Medulla oblongata (tissue), 1 donor: ENCODE measurements around the gene GLIS1.

Experiments
- DNase-seq: peaks from one replicate; pipeline ENCODE4 v3.0.0-alpha.2; 2015; ENCODE audit errors: extremely low spot score

Gene GLIS1

DNA sequence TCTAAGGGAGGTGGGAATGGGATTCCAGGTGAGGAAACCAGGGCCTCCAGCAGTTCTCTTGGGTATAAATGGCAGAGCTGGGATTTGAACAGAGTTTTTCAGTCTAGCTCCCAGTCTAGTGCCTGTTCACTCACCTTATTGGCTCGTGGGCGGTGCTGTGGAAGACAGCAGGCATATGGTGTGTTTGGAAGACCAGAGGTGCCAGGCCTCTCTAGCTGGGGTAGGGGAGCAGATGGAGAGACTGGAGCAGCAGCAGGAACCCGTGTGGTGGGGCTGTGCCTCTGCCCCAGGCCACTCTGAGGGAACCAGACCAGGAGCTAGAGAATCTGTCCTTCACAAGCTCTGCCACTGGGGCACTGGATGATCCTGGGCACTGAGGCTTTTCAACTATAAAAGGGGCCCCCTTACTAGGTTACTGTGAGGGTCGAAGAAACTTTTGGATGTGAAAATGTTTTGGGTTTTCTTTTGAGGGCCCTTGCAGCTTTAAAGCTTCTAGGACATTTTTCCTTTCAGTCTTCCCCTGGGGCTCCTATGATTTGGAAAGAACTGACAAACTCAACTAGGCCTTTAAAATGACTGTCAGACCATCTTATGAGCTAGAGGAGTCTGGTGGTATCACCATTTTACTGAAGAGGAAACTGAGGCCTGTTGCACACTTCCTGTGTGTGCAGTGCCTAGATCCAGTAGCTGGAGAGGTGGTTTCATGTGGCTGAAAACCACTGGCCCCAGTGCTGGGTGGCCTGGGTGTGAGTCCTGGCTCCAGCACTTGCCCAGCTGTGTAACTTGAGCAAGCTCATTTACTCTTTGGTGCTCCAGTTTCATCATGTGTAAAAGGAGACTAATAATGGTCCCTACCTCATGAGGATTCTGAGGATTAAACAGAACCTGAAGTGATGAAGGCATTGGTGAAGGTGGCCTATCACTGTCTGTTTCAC lies 273.7 kb downstream of the GLIS1 start:
- no peak for DNase-seq

DNA sequence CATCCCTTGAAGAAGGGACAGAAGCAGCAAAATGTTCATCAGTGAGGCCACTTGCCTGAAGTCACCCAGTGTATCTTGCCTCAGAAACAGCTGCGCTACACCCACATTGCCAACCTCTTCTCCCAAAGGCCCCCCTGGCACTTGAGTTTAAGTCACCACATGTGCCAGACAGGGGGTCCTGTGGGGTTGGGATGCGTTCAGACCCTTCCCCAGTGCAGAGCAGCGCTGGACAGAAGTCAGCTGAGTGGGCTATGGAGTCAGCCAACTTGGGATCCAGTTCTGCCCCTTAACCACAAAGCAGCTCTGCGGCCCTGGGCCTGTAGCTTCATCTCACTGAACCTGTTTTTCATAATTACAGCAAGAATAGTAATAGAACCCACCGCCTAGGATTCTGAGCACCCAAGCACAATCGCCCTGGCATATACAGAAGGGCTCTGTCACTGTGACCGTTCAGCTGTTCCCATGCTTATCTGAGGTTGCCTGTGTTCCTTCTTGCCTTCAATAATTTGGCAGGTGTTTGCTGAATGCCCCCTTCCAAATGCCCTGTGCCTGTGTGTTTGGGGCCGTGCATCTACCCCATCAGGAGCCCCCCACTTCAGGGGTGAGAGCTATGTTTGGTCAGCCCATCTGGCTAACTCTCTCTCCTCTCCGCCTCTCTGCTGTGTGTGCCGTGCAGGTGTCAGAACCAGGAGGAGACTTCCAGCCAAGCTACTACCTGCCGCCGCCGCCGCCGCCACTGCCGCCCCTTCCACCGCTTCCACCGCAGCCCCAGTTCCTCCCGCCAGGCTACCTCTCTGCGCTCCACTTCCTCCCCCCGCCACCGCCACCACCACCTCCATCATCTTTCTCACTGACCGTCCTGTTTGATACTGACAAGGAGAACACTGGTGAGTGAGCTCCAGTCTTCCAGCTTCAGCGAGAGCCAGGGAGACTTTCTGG lies 274.7 kb downstream of the GLIS1 start:
- no peak for DNase-seq

DNA sequence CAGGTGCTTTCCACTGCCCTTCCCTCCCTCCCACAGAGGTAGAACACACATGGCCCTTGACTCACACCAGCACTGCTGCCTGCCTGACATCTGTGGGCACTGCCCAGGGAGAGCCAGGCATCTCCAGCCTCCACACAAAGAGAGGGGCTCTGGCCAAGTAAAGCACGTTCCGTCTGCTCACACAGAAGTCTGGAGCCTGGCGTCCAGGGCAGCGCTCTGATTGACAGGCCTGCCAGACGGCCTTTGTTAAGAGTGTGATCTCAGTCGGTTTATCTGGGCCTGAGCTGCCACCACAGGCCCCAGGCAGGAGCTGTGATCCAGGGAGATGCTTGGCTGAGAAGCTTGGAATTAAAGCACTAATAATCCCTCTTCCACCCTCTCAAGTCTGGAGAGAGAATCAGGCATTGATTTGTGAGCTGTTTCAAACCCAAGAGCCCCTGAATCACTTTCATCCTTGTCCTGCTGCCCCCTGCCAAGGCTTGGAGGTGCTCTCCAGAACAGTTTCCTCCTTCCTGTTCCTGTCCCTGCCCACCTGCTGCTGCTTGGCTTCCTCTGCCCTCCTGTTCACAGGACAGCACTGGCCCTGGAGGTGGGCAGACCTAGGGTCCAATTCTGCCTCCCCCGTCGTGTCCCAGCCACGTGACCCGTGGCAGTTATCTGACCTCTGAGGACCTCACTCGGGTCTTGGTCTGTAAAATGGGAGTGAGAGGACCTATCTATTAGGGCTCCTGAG lies 276.0 kb downstream of the GLIS1 start:
- no peak for DNase-seq

DNA sequence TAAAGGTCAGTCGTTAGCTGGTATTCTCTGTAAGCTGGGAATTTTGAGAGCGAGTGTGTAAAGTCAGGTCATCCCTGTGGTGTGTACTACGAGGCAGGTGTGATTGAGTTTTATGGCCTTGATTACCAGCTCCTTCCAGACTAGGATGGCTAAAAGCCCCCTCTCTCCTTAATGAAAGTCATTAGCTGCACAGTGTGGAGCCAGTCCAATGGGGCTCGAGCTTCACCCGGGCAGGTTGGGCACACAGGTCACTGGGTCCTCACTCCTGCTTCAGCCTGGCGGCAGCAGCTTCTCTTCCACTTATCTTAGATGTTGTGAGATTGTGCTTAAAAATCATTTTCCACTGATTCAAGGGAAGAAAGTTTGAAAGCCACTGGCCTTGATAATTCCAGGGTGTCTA lies 276.8 kb downstream of the GLIS1 start:
- no peak for DNase-seq

DNA sequence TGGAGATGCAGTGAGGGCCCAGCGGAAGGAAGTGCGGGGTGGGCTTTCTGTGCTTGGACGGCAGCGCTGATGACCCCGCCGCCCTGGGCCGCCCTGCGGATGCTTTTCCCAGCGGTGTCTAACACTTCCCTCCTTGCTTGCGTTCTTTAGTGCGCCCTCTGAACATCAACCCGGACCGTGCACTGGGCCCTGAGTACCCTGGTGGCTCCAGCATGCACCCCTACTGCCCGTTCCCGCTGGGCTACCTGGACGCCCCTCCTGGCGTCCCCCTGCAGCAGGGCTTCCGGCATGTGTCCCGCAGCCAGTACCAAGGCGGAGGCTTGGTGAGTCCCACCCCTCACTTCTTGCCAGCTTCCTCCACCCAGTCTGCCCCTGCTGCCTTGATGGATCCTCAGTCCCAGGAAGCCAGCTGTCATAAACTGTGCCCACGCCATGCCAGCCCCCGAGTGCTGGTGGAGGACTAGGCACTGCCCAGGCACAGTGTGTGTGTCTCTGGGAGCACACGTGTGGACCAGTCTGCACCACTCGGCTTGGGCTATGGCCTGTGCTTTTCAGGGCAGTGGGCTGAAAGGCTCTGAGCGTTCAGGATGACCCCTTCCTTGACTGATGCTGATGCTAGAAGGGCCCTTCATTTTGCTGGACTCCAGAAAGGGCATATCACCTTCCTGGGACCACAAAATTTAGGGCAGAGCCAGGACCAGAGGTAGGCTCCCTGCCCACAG lies 277.5 kb downstream of the GLIS1 start:
- no peak for DNase-seq

DNA sequence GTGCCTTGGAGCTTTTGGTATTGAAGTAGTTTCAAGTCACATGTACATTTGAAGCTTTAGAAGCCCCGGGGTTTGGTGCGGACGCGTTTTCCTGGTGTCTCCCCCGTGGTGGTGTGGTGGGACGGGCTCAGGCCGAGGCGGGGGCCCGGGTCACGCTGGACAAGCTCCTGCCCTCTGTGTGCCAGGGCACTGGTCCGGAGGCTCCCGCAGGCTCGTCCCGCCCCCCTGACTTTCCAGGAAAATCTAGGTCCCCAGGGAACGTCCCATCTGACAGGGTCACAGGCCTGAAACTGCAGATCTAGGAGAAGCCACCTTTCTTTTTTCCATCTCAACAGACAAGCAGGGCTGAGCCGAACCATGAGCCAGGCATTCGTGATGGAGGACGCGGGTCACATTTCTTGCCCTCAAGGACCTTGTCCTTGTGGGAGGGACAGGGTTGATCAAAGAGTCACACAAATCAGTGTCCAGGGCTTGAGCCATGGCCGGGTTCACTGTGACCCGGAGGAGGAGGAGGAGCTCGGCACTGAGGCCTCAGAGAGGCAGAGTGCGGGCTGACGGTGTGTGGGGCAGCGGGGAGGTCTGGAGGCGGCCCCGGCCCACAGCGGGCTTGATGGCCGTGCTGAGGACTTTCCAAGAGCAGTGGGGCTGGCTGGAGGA lies 278.2 kb downstream of the GLIS1 start:
- DNase-seq = no peak

DNA sequence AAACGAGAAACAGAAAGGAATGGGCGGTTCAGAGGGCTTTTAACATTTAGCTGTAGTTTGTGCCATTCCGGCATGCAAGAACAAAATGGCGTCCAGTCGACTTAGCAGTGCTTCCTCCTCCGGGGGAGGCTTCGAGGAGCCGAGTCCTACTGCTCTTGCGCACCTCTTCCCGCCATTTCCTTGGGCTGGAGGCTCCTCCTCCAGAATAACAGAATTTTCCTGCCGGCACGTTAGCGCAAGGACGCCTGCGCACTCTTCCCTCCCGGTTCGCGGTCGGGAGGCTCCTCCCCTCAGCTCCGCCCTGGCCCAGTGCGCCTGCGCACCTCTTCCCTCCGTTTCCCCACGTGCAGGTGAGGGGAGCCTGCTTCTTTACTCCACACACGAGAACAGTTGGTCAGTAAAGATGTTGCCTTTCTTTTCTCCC lies 278.7 kb downstream of the GLIS1 start:
- DNase-seq = no peak

DNA sequence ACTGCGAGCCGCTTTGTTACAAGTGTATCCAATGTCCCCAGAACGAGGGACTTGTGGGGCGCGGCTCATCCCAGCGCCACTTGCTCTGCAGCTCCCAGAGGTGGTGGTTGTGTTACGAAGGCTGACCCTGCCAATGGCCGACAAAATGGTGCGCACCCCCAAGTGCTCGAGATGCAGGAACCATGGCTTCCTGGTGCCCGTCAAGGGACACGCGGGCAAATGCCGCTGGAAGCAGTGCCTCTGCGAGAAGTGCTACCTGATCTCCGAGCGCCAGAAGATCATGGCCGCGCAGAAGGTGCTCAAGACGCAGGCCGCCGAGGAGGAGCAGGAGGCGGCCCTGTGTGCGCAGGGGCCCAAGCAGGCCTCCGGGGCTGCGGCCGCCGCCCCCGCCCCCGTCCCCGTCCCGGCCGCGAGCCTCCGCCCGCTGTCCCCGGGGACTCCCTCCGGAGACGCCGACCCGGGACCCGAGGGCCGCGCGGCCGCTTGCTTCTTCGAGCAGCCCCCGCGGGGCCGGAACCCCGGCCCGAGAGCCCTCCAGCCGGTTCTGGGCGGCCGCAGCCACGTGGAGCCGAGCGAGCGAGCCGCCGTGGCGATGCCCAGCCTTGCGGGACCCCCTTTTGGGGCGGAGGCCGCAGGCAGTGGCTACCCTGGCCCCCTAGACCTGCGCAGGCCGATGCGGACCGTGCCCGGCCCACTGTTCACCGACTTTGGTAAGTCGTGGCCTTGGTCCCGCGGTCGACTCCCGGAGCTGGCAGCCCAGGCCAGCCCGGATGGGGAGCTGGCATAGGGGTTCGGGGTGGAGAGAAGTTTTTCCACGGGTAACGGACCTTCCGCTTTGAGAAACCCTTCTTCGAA lies 279.4 kb downstream of the GLIS1 start, which contains the start of gene DMRTB1:
DMRTB1 (plus strand) TSS at position 79 of the 855 bp plus-strand sequence; CDS start at position 134, 55 bp downstream.
- no peak for DNase-seq

DNA sequence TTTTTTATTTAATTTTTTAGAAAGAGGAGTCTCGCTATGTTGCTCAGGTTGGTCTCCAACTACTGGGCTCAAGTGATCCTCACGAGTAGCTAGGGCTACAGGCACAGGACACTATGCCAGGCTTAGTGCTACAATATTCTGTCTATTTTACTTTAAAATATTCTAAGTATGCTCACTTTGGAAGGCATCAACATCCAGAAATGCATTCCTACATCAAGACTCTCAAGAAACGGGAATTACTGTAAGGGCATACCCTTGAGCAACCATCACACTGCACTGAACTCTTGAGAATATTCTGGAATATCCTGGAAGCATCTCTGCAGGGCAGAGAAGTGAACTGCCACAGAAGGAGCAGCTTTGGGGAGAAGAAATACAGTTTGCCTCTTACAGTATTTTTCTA lies 280.3 kb downstream of the GLIS1 start:
- DNase-seq = no peak
